HPDE6-E6E7 (cell line): ENCODE results near the gene FBLN7.

Experiments
- DNase-seq: peaks from one replicate; pipeline ENCODE4 v3.0.0; 2011; ENCODE audit warnings: missing footprints; ENCODE audit errors: extremely low spot score

FBLN7 gene

DNA sequence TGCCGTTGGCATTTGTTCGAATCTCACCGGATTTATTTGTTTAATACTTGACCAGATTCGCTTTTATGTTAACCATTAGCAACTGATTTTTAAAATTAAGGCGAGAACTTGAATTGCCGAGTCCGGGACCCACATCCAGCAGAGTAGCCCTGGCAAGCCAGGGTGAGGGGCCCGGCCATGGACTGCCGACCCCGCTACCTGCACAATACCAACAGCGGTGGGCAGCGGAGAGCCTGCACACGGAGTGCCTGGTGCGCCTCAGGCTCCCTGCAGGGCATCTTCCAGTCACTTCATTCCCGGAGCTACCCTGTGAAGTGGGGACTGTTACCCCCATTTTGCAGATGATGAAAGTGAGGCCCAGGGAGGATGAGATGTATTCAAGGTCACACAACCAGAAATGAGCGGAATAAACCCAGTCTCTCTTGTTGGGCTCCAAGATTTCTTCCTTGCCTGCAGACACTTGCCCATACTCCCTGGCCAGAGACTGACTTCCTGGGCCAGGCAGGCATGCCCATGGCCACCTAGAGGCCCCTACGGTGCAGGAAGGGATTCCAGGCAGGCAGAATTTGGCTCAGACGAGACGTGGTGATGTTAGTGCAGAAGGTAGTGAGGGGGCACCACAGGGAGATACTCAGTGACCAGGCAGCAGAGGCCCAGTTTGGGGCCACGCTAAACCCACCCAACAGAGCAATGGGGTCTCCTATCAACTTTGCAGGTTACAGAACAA lies 2.9 kb downstream of the FBLN7 start:
- DNase-seq, result no peak

DNA sequence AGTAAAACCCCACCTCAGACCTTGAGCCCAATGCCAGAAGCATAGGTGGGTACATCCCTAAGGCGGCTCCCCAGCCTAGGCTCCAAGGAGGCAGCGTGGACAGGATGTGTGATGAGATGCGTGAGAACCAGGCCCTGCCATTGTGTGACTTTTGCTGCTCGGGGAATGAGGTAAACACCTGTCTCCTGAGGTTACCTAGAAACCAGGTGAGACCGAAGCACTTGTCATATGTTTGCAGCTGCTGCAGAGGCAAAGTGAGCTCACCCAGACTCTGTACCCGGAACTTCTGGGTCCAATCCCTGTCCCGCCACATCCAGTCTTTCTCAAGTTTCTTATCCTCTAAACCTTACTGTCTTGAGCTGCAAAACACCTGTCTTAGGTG lies 3.4 kb downstream of the FBLN7 start:
- no peak for DNase-seq

DNA sequence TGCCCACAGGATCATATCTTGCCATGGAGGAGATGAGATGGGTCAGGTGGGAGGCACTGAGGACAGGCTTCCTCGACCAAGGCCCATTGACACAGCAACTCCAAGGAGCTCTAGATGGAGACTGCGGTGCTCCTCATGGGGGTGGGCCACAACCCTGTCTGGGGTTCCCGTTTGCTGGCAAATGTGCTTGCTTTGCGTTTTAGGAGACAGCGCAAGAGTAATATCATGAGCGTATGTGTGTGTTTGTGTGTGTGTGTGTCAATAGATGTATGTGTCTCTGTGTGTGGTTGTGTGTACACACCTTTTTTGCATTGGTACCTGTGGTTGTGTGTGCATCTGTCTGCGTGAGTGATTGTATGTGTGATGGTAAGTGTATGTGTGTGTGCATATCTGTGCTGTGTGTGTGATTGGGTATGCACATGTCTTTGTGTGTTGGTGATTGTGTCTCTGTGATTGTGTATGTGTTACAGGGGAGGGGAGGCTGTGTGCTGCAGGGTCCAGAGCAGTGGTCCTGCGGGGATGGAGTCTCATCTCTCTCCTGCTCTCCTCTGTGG lies 4.4 kb downstream of the FBLN7 start:
- no peak for DNase-seq

- no peak for DNase-seq
Measured at GRCh38 chr2:112143150-112143549, 5.0 kb downstream of the FBLN7 start.

DNA sequence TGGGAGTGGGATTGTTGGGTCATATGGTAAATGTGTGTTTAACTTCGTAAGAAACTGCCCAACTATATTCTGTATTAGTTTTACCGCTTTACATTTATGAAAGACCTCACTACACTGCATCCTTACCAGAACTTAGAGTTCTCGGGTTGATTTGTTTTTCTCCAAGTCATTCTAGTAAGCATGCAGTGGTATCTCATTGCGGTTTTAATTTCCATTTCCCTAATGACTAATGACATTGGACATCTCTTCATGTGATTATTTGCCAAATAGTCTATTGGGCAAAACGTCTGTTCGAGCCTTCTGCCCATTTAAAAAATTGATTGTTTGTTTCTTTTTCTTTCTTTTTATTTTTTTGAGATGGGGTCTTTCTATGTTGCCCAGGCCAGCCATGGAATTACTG lies 6.8 kb downstream of the FBLN7 start:
- no peak for DNase-seq

- DNase-seq, result no peak
Measured at GRCh38 chr2:112147382-112148168, 9.4 kb downstream of the FBLN7 start.

DNA sequence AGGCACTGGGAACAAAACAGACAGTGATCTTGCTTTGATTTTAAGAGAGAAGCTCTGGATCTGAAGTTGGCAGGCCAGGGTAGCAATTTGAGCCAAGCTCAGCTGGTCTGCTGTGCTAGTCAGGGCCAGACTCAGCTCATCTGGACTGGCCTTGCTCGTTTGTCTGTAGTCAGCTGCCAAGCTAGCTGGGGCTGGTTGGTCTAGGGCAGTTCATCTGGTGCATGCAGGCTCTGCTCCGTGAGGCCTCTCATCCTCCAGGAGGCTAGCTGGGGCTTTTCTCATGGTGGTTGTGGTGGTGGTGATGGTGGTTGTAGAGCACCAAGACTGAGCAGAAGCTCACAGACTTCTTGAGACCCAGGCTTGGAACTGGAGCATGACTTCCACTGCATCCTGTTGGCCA lies 10.3 kb downstream of the FBLN7 start:
- DNase-seq, result no peak

DNA sequence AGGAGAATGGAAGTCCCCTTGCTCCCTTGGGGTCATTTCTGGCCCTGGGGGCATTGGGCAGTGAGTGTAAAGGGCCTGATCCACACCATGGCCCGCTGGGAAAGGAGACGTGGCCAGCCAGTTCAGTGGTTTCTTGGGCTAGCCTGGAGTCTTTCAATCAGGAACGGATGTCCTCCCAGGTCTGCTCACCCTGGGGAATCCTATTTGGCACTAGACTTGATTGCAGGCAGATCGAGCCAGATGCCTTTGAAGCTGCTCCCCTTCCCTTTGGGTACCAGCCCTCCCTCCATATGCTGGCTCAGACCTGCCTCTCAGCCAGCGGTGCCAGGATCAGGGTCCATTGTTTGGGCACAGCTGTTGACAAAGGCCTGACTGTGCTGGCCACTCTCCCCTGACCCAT lies 11.0 kb downstream of the FBLN7 start:
- DNase-seq, result no peak

DNA sequence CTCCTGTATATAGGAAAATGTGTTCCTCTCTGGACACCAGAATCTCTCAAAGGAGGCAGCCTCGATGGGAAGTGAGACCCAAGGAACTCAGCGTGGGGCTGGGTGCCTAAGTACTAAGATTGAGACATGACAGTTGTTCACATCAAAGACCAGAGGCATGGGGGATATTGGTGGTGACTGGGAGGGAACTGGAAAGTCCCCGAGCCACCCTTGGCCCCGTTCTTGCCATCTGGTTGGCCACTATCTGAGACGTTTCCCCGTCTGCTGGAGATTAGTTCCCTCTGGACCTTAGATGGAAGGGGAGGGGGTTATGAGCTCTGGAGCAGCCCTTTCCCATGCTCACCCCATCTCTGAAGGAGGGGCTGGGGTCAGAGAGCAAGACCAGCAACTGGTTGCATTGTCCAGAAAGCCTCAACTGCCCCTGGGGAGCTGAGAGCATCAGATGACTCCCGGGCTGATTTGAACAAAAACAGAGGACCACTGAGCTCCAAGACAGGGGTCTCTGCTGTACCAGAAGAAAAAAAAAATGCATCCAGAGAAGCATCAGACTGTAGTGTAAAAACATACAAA lies 11.8 kb downstream of the FBLN7 start:
- DNase-seq, result no peak

- peak; percentile 71 for DNase-seq
Measured at GRCh38 chr2:112150447-112150846, 12.3 kb downstream of the FBLN7 start.

DNA sequence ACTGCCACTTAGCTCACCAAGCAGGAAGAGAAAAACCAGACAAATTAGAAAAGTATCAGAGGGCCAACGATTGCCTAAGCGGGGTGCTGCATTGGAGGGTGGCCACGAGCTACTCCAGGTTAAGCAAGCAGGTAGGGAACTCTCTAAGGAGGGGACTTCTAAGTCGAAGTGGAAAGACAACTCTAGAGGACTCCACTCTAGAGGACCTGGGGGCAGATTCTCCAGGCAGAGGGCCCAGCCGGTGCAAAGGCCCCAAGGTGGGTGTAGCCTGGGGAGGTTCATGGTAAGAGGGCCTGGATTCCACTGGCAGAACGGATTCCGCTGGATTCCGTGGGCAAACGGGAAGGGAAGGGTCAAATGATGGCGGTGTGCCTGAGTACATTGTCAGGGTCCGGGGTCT lies 12.7 kb downstream of the FBLN7 start:
- DNase-seq, result no peak

DNA sequence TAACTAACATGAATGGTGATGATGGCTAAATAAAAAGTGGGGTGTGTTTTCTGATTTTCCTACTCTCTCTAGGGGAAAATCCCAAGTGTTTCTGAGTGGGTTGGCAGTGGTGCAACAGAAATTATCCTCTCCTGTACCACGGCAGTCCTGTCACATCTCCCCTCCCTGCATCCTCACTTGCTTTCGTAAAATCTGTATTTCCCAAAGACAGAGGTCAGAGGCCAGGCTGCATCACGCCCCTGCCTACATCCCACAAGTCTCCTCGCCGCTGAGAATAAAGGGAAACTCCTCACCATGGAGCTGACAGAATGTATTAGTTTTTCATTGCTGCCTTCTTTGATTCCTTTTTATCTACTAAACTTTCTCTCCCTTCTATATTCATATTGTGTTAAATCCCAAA lies 13.1 kb downstream of the FBLN7 start:
- no peak for DNase-seq

DNA sequence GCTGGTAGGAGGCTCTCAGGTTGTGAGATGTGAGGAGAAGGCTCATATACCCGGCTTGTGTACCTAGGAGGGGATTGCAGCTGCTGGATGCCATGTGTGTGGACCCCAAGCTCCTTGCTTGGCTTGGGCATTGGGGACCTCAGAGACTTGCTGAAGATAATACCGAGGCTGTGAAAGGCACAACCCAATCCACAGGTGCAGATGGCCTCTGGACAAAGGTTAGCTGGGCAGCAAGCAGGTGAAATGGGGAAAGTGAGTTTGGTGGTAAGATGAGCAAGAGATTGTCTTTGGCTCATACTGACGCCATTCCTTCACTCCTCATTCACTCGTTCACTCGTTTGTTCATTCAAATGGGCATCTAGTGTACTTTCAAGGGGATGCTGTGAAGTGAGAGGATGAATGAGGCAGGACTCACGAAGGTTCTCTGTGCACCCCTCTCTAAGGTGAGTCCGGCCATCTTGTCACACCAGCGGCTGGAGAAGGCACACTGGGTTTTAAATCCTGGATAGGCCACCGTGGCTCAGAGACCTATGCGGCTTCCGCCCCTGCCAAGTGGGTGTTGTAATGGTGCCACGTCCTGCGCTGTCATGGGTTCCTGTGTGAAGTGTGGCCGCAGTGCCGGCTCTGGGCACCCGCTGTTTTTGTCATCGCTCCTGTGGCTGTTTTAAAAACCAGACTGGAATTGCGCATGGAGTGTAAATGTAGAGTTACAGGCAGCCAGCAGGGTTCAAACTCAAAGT lies 13.7 kb downstream of the FBLN7 start:
- no peak for DNase-seq

GRCh38 chr2:112152476-112153178 lies 14.4 kb downstream of the FBLN7 start:
- DNase-seq, result no peak

DNA sequence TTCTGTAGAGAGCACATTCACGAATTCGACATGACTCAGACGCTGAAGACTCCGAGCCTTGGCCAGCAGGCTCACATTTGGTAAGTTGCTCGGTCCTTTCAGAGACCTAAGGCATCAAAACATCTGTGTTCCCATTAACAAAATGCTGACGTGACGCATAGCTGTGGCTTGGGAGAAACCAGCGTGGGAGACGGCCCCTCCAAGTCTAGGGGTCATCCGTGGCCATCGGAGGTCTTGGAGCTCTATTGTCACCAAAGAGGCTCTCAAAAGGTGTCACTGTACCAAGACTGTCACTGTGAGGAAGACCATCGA lies 14.9 kb downstream of the FBLN7 start:
- no peak for DNase-seq

DNA sequence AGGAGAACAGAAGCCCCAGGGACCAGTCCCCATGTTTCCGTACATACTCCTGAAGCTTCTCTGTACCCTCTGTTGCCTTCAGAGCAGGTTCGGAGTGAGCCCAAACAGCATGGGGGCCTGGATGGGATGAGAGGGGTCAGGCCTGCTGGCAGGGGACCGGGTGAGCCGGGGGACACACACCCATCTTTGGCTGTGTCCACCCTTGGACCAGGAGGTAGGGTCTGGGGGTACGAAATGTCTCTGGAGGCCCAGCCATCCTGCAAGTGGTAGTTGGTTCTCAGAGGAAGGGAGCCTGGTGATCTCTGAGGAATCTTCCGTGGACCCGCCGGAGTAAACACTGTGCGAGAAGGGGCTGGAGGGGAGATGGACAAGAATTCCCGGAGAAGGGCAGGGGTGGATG lies 15.3 kb downstream of the FBLN7 start:
- DNase-seq, result no peak

- DNase-seq, result no peak
Measured at GRCh38 chr2:112154246-112155117, 16.3 kb downstream of the FBLN7 start.

GRCh38 chr2:112155331-112156151 lies 17.4 kb downstream of the FBLN7 start:
- no peak for DNase-seq

DNA sequence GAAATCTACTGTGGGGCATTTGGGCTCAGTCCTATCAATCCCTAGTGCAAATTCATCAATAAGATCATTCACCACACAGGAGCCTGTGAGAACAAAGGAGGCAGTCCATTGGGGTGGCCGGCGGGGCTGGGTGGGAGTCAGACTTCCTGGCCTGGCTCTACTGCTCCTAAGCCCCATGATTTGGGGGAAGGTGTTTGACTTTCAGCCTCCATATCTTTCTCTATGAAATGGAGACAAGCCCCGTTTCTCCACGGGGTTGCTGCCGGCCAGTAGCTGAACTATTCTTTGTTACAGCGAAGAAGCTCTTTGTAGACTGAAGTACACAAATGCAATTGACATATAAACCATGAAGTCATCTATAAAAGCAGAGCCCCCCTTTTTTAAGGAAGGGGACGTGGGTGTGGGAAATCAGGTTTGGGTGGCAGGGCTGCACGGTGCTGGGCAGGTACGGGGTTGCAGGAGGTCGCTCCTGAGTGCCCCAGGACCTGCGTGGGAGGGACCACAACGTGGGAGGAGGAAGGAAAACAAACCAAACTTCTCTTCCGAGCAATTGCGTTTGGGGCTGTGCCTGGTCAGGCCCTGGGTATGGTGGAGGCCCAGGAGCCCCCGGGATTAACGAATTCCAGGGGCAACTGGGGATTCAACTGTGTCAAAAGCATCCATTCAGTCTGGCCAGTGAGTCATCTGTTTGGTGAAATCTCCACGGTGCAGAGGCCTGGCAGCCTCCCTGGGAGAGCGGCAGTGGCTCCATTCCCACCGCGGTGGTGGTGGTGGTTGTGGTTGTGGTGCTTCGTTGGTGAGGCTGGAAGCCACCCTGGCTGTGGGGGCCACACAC lies 18.2 kb downstream of the FBLN7 start:
- no peak for DNase-seq
